Embryonic facial prominence (tissue), 1 donor: Measurements from ENCODE around the gene TAAR2.
A peak's percentile ranks its signal among the peaks of the same experiment; 100 is the strongest.
"Not testable (repeated sequence)": the region's sequence is repeated elsewhere in the genome, so short reads cannot be mapped to it uniquely, and the experiment has no call there.

Experiments
- DNase-seq: peaks from one replicate; pipeline ENCODE4 v3.0.0-alpha.2; 2016; ENCODE audit errors: extremely low spot score

TAAR2 gene

GRCh38 chr6:132624175-132624574, at the start of gene TAAR2:
TAAR2 (minus strand) TSS chr6:132624275; CDS start chr6:132624275, 0 bp downstream.
- DNase-seq, result no peak

- DNase-seq, result no peak
Observed at GRCh38 chr6:132673376-132674094, 49.5 kb upstream of the TAAR2 start.

GRCh38 chr6:132671295-132671694, 47.2 kb upstream of the TAAR2 start:
- DNase-seq, result no peak

GRCh38 chr6:132669690-132670291, 45.7 kb upstream of the TAAR2 start:
- peak; percentile 12 for DNase-seq

- no peak for DNase-seq
Observed at GRCh38 chr6:132666118-132666517, 42.0 kb upstream of the TAAR2 start.

- DNase-seq, result no peak
Observed at GRCh38 chr6:132664309-132665034, 40.4 kb upstream of the TAAR2 start.

GRCh38 chr6:132663661-132664060, 39.6 kb upstream of the TAAR2 start:
- no peak for DNase-seq

GRCh38 chr6:132661906-132662305, 37.8 kb upstream of the TAAR2 start:
- no peak for DNase-seq

- DNase-seq, result no peak
Observed at GRCh38 chr6:132659082-132659481, 35.0 kb upstream of the TAAR2 start, which contains the start of gene TAAR1. TAAR1 (minus strand) TSS chr6:132659182; CDS start chr6:132646003, 13,179 bp downstream.

- DNase-seq, result no peak
Observed at GRCh38 chr6:132651062-132651461, 27.0 kb upstream of the TAAR2 start.

GRCh38 chr6:132650429-132650828, 26.4 kb upstream of the TAAR2 start:
- DNase-seq, result no peak

GRCh38 chr6:132648828-132649227, 24.8 kb upstream of the TAAR2 start:
- no peak for DNase-seq

GRCh38 chr6:132648356-132648755, 24.3 kb upstream of the TAAR2 start:
- no peak for DNase-seq

- DNase-seq, result no peak
Observed at GRCh38 chr6:132643547-132643946, 19.5 kb upstream of the TAAR2 start.

GRCh38 chr6:132637135-132637534, 13.1 kb upstream of the TAAR2 start:
- not testable (repeated sequence) for DNase-seq

- not testable (repeated sequence) for DNase-seq
Observed at GRCh38 chr6:132635906-132636305, 11.8 kb upstream of the TAAR2 start.

GRCh38 chr6:132635288-132635687, 11.2 kb upstream of the TAAR2 start:
- not testable (repeated sequence) for DNase-seq

- no peak for DNase-seq
Observed at GRCh38 chr6:132634796-132635195, 10.7 kb upstream of the TAAR2 start.

- no peak for DNase-seq
Observed at GRCh38 chr6:132633362-132633761, 9.3 kb upstream of the TAAR2 start.

- no peak for DNase-seq
Observed at GRCh38 chr6:132623106-132623845, 799 bp downstream of the TAAR2 start.

- no peak for DNase-seq
Observed at GRCh38 chr6:132616677-132617076, 7.4 kb downstream of the TAAR2 start.

- DNase-seq, result no peak
Observed at GRCh38 chr6:132614554-132614953, 9.5 kb downstream of the TAAR2 start.
